ENCODE data around the gene HLF. TPM values are rescaled to one million over a fixed set of nuclear protein-coding genes. Genes with fewer than 3 reads are reported as not detected.

HLF gene
- total and polyA plus RNA-seq, 10 of the 15 experiments (the other 5 are each of a cell fraction or from before 2014, with no cell fraction given), result 0.01 to 0.33 (median 0.20) TPM; not detected in 3

- DNase-seq (ENCODE audit: low read depth, low spot score) (no peak), ATAC-seq (no peak), FAIRE-seq (no peak)
- no TSS peak for BruUV-seq (replicated peaks)
- H3K4me2 ChIP-seq (ENCODE audit: control insufficient read depth, insufficient read depth), result no peak overlapping the region
- H3K9me3 ChIP-seq (replicated peaks; ENCODE audit: control insufficient read depth, insufficient read depth, low read length), result no peaks in the 10 kb centered on the region
- no peaks in the 10 kb centered on the region for H3K36me3 ChIP-seq (ENCODE audit: control insufficient read depth in 2 of 2, insufficient read depth in 2 of 2, low read length in 1 of 2)
- ChIA-PET RAD21 (ENCODE audit: unreplicated experiment) (no interaction called here), SMC1A (ENCODE audit: uncharacterized antibody, unreplicated experiment) (no interaction called here), CTCF (no interaction called here), POLR2A (no interaction called here)
- no peaks in the 10 kb centered on the region for H3K79me2 ChIP-seq (ENCODE audit: control insufficient read depth, insufficient read depth, low read length)
- intact Hi-C loops (cut with micrococcal nuclease; ENCODE audit: unreplicated experiment), result no loop called here
- no peaks in the 10 kb centered on the region; a peak in 1 of 4 replicates for H3K27me3 ChIP-seq (replicated peaks in 1 of 2; ENCODE audit: control insufficient read depth in 2 of 2, insufficient read depth in 2 of 2, low read length in 1 of 2)
- H2AFZ ChIP-seq (ENCODE audit: control insufficient read depth, low read depth, low read length), result no peak overlapping the region
- H3K4me3 ChIP-seq, result no peak overlapping the region
- H3K9ac ChIP-seq (ENCODE audit: control insufficient read depth, insufficient read depth, low read length), result no peak overlapping the region
- TF ChIP-seq, protein P1, sequence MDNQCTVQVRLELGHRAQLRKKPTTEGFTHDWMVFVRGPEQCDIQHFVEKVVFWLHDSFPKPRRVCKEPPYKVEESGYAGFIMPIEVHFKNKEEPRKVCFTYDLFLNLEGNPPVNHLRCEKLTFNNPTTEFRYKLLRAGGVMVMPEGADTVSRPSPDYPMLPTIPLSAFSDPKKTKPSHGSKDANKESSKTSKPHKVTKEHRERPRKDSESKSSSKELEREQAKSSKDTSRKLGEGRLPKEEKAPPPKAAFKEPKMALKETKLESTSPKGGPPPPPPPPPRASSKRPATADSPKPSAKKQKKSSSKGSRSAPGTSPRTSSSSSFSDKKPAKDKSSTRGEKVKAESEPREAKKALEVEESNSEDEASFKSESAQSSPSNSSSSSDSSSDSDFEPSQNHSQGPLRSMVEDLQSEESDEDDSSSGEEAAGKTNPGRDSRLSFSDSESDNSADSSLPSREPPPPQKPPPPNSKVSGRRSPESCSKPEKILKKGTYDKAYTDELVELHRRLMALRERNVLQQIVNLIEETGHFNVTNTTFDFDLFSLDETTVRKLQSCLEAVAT (IDR thresholded peaks at IDR 0.05), result no peak
- TF ChIP-seq, protein P2, sequence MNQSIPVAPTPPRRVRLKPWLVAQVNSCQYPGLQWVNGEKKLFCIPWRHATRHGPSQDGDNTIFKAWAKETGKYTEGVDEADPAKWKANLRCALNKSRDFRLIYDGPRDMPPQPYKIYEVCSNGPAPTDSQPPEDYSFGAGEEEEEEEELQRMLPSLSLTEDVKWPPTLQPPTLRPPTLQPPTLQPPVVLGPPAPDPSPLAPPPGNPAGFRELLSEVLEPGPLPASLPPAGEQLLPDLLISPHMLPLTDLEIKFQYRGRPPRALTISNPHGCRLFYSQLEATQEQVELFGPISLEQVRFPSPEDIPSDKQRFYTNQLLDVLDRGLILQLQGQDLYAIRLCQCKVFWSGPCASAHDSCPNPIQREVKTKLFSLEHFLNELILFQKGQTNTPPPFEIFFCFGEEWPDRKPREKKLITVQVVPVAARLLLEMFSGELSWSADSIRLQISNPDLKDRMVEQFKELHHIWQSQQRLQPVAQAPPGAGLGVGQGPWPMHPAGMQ (IDR thresholded peaks at IDR 0.05; ENCODE audit: borderline replicate concordance), result no peak
- TF ChIP-seq MAX (IDR thresholded peaks at IDR 0.05; ENCODE audit: low read depth, low read length) (no peak), POU2F2 (IDR thresholded peaks at IDR 0.05; ENCODE audit: borderline replicate concordance, low read depth, low read length) (no peak), ATF7 (IDR thresholded peaks at IDR 0.05; ENCODE audit: low read depth) (no peak)
- no peak overlapping the region for H3K27ac ChIP-seq (ENCODE audit: control insufficient read depth, insufficient read depth)
- H4K20me1 ChIP-seq (ENCODE audit: control insufficient read depth, insufficient read depth), result no peaks in the 10 kb centered on the region
- no peaks in the 10 kb centered on the region for H3K4me1 ChIP-seq (ENCODE audit: control insufficient read depth, insufficient read depth, low read length)
- in situ Hi-C loops (cut with MboI), result no loop called here
Measured at GRCh38 chr17:55280212-55280611, 15.5 kb downstream of the HLF start.

All from GM12878 (cell line).